ENCODE measurements around the gene IFT122.
"Not testable (repeated sequence)": the region's sequence is repeated elsewhere in the genome, so short reads cannot be mapped to it uniquely, and the experiment has no call there.

The IFT122 gene

GRCh38 chr3:129474984-129475804 lies 35.2 kb downstream of the IFT122 start:
- no peak for DNase-seq

- DNase-seq = no peak
Observed at GRCh38 chr3:129475863-129476262, 35.8 kb downstream of the IFT122 start.

GRCh38 chr3:129476586-129476985 lies 36.6 kb downstream of the IFT122 start:
- DNase-seq = no peak

- not testable (repeated sequence) for DNase-seq
Observed at GRCh38 chr3:129481225-129481765, 41.3 kb downstream of the IFT122 start.

GRCh38 chr3:129481766-129482332 lies 41.8 kb downstream of the IFT122 start:
- DNase-seq = peak; percentile 8

GRCh38 chr3:129482721-129483120 lies 42.7 kb downstream of the IFT122 start:
- DNase-seq = no peak

- no peak for DNase-seq
Observed at GRCh38 chr3:129483870-129484269, 43.8 kb downstream of the IFT122 start.

GRCh38 chr3:129485146-129485545 lies 45.1 kb downstream of the IFT122 start:
- DNase-seq = not testable (repeated sequence)

- DNase-seq = no peak
Observed at GRCh38 chr3:129485721-129486663, 46.0 kb downstream of the IFT122 start.

- no peak for DNase-seq
Observed at GRCh38 chr3:129486664-129487035, 46.6 kb downstream of the IFT122 start.

GRCh38 chr3:129487183-129487867 lies 47.3 kb downstream of the IFT122 start:
- no peak for DNase-seq

GRCh38 chr3:129487868-129488335 lies 47.9 kb downstream of the IFT122 start:
- not testable (repeated sequence) for DNase-seq

- not testable (repeated sequence) for DNase-seq
Observed at GRCh38 chr3:129489258-129489657, 49.2 kb downstream of the IFT122 start.

- DNase-seq = peak; percentile 23
Observed at GRCh38 chr3:129490273-129490675, 50.2 kb downstream of the IFT122 start.

- DNase-seq = not testable (repeated sequence)
Observed at GRCh38 chr3:129491077-129491476, 51.1 kb downstream of the IFT122 start.

- no peak for DNase-seq
Observed at GRCh38 chr3:129491794-129492193, 51.8 kb downstream of the IFT122 start.

- no peak for DNase-seq
Observed at GRCh38 chr3:129492691-129493090, 52.7 kb downstream of the IFT122 start.

- no peak for DNase-seq
Observed at GRCh38 chr3:129493206-129493605, 53.2 kb downstream of the IFT122 start.

GRCh38 chr3:129494499-129494898 lies 54.5 kb downstream of the IFT122 start:
- not testable (repeated sequence) for DNase-seq

- not testable (repeated sequence) for DNase-seq
Observed at GRCh38 chr3:129495006-129495639, 55.1 kb downstream of the IFT122 start.

- DNase-seq = not testable (repeated sequence)
Observed at GRCh38 chr3:129497876-129498275, 57.9 kb downstream of the IFT122 start.

Data from stimulated activated CD4-positive, alpha-beta T cell treated with anti-CD3 and anti-CD28 coated beads, Interleukin-12 subunit alpha, Interleukin-12 subunit beta, amount 100 ng/mL, for 4 hours (primary cell).